HEK293T (cell line): ENCODE data around the gene CBL.

Source experiments
- ARNT ChIP-seq: fragments of 450-650 bp; IDR thresholded peaks from 2 replicates; pipeline ENCODE4 v1.6.1; 2017; ENCODE audit warnings: mild to moderate bottlenecking
- FOXA1 ChIP-seq: fragments of 450-650 bp; IDR thresholded peaks from 2 replicates; pipeline ENCODE4 v1.6.1; 2016; ENCODE audit warnings: mild to moderate bottlenecking
- FOXM1 ChIP-seq: fragments of 450-650 bp; IDR thresholded peaks from 2 replicates; pipeline ENCODE4 v1.6.1; 2017; ENCODE audit warnings: mild to moderate bottlenecking, borderline replicate concordance
- L3MBTL2 ChIP-seq: fragments of 450-650 bp; conservative IDR thresholded peaks from 2 replicates; pipeline ENCODE4 v1.6.1; 2016; ENCODE audit warnings: mild to moderate bottlenecking
- SP1 ChIP-seq: fragments of 450-650 bp; IDR thresholded peaks from 2 replicates; pipeline ENCODE4 v1.6.1; 2017
- SUZ12 ChIP-seq: fragments of 450-650 bp; IDR thresholded peaks from 2 replicates; pipeline ENCODE4 v1.6.1; 2016; ENCODE audit warnings: mild to moderate bottlenecking
- ZNF384 ChIP-seq: fragments of 450-650 bp; IDR thresholded peaks from 2 replicates; pipeline ENCODE4 v1.6.1; 2016

DNA sequence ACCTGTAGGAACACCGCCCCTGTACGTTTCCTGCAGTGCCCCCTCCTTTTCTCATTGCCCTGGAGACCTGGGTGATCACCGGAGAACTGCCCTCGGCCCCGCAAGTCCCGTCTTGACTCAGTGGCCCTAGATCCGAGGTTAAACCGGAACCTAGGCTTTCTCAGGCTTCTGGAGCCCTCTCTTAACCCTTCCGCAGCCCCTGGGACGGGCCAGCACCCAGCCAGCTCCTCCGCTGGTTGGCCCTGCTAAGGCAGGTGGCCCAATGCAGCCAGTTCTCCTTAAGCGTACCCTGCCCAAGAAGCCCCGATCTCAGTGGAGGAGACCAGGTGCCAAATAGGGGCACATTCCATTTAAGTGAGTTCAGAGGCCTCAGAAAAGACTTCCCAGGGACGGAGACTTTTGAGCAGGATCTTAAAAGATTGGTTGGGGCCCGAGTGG is 36.8 kb upstream of the CBL start:
- no peak for TF ChIP-seq L3MBTL2
- TF ChIP-seq FOXA1: no peak
- no peak for TF ChIP-seq SP1
- no peak for TF ChIP-seq SUZ12
- TF ChIP-seq ZNF384: no peak
- no peak for TF ChIP-seq ARNT
- TF ChIP-seq FOXM1: no peak
